Renal pelvis (tissue), 4 donors: Measurements from ENCODE around the gene MED15. TPM values are rescaled to one million over a fixed set of nuclear protein-coding genes. Genes with fewer than 3 reads are reported as not detected.
"Not testable (repeated sequence)": the region's sequence is repeated elsewhere in the genome, so short reads cannot be mapped to it uniquely, and the experiment has no call there.

Experiments
- DNase-seq: peaks from one replicate; pipeline ENCODE4 v3.0.0-alpha.2; 2013
- polyA plus RNA-seq, 3 donors: library from polyadenylated mRNA; unstranded; fragments of 120-200 nt; gene quantifications; one replicate each; pipeline ENCODE4 v1.2.1, GENCODE V29; 2013; ENCODE audit not compliant: insufficient read length in 3 of 3

Gene MED15
- polyA plus RNA-seq, 3 donors = 45.7 to 62.9 (median 61.4) TPM

GRCh38 chr22:20581503-20582170, 74.2 kb downstream of the MED15 start:
- no peak for DNase-seq

GRCh38 chr22:20582171-20582511, 74.7 kb downstream of the MED15 start:
- no peak for DNase-seq

- DNase-seq = no peak
Measured at GRCh38 chr22:20582520-20583361, 75.3 kb downstream of the MED15 start.

GRCh38 chr22:20583471-20583922, 76.1 kb downstream of the MED15 start:
- DNase-seq = no peak

GRCh38 chr22:20584029-20584871, 76.8 kb downstream of the MED15 start:
- DNase-seq = no peak

GRCh38 chr22:20584872-20585638, 77.6 kb downstream of the MED15 start:
- no peak for DNase-seq

GRCh38 chr22:20585639-20586402, 78.4 kb downstream of the MED15 start:
- DNase-seq = no peak

GRCh38 chr22:20586403-20586745, 79.0 kb downstream of the MED15 start:
- no peak for DNase-seq

GRCh38 chr22:20587206-20587958, 80.0 kb downstream of the MED15 start:
- DNase-seq = no peak

- no peak for DNase-seq
Measured at GRCh38 chr22:20588092-20588842, 80.9 kb downstream of the MED15 start.

- no peak for DNase-seq
Measured at GRCh38 chr22:20588843-20589581, 81.6 kb downstream of the MED15 start.

GRCh38 chr22:20589614-20590476, 82.4 kb downstream of the MED15 start:
- DNase-seq = no peak

- DNase-seq = no peak
Measured at GRCh38 chr22:20590477-20591294, 83.3 kb downstream of the MED15 start.

- no peak for DNase-seq
Measured at GRCh38 chr22:20591295-20591645, 83.9 kb downstream of the MED15 start.

GRCh38 chr22:20591660-20592310, 84.4 kb downstream of the MED15 start:
- no peak for DNase-seq

- not testable (repeated sequence) for DNase-seq
Measured at GRCh38 chr22:20594038-20594437, 86.6 kb downstream of the MED15 start.
